NT2/D1 (cell line): ENCODE data around the gene UBL3.

ENCODE experiments used
- YY1 ChIP-seq: IDR thresholded peaks from 2 replicates; pipeline ENCODE4 v1.6.1; 2011; ENCODE audit not compliant: insufficient read length, insufficient read depth
- ZNF274 ChIP-seq: IDR thresholded peaks from 2 replicates; pipeline ENCODE4 v1.6.1; 2011; ENCODE audit warnings: mild to moderate bottlenecking, low read depth, low read length

DNA sequence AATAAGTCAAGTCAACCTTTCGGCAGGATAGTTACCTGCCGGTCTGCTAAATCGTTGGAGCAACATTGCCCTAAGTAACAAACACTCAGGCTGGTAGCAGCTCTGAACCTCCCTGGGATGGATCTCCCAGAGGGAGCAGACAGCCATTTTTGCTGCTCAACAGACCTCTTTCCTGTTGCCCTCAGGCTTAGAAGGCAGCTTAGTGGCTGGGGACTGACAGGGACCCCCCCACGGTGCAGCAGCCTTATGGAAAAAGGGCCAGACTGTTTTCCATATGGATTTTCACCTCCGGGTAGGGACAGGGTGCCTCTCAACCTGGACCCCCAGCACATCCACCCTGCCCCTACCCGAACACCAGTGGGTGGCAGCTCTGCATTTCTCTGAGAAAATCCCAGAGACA lies 49.7 kb downstream of the UBL3 start:
- TF ChIP-seq YY1 (no peak), ZNF274 (no peak)
